HEK293 (cell line): Measurements from ENCODE around the gene TRIM44.

Source experiments
- HOXD13 ChIP-seq: sonication (generic); formaldehyde crosslinking; IDR thresholded peaks from 2 replicates; pipeline ENCODE4 v1.8.0; 2022; ENCODE audit warnings: missing genetic modification reagents, borderline replicate concordance
- ZBTB11 ChIP-seq: fragments of 450-650 bp; formaldehyde crosslinking; conservative IDR thresholded peaks from 2 replicates; pipeline ENCODE4 v1.5.1; 2016; ENCODE audit warnings: low read depth, missing biosample characterization, missing genetic modification characterization
- ZNF184 ChIP-seq: fragments of 450-650 bp; IDR thresholded peaks from 2 replicates; pipeline ENCODE4 v1.5.1; 2018; ENCODE audit warnings: missing biosample characterization, mild to moderate bottlenecking, missing genetic modification characterization
- ZNF19 ChIP-seq: fragments of 450-650 bp; formaldehyde crosslinking; IDR thresholded peaks from 2 replicates; pipeline ENCODE4; 2016; ENCODE audit warnings: missing biosample characterization, missing genetic modification characterization, low read depth
- ZNF768 ChIP-seq: fragments of 450-650 bp; formaldehyde crosslinking; IDR thresholded peaks from 2 replicates; pipeline ENCODE4 v1.5.1; 2018; ENCODE audit warnings: missing biosample characterization, mild to moderate bottlenecking, missing genetic modification characterization
- TF ChIP-seq, protein P1 (sequence below): fragments of 450-650 bp; formaldehyde crosslinking; IDR thresholded peaks from 2 replicates; pipeline ENCODE4 v1.5.1; 2016; ENCODE audit warnings: missing biosample characterization, missing genetic modification characterization
- TF ChIP-seq, protein P2 (sequence below): fragments of 450-650 bp; formaldehyde crosslinking; IDR thresholded peaks from 2 replicates; pipeline ENCODE4 v1.5.1; 2017; ENCODE audit warnings: missing biosample characterization, missing genetic modification characterization

- TF ChIP-seq ZBTB11 (tag by site-specific recombination) (no peak), ZNF184 (no peak), ZNF19 (no peak), HOXD13 (CRISPR knock-in tag) (no peak), ZNF768 (tag by site-specific recombination) (no peak)
- TF ChIP-seq, protein P1, sequence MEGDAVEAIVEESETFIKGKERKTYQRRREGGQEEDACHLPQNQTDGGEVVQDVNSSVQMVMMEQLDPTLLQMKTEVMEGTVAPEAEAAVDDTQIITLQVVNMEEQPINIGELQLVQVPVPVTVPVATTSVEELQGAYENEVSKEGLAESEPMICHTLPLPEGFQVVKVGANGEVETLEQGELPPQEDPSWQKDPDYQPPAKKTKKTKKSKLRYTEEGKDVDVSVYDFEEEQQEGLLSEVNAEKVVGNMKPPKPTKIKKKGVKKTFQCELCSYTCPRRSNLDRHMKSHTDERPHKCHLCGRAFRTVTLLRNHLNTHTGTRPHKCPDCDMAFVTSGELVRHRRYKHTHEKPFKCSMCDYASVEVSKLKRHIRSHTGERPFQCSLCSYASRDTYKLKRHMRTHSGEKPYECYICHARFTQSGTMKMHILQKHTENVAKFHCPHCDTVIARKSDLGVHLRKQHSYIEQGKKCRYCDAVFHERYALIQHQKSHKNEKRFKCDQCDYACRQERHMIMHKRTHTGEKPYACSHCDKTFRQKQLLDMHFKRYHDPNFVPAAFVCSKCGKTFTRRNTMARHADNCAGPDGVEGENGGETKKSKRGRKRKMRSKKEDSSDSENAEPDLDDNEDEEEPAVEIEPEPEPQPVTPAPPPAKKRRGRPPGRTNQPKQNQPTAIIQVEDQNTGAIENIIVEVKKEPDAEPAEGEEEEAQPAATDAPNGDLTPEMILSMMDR = no peak
- TF ChIP-seq, protein P2, sequence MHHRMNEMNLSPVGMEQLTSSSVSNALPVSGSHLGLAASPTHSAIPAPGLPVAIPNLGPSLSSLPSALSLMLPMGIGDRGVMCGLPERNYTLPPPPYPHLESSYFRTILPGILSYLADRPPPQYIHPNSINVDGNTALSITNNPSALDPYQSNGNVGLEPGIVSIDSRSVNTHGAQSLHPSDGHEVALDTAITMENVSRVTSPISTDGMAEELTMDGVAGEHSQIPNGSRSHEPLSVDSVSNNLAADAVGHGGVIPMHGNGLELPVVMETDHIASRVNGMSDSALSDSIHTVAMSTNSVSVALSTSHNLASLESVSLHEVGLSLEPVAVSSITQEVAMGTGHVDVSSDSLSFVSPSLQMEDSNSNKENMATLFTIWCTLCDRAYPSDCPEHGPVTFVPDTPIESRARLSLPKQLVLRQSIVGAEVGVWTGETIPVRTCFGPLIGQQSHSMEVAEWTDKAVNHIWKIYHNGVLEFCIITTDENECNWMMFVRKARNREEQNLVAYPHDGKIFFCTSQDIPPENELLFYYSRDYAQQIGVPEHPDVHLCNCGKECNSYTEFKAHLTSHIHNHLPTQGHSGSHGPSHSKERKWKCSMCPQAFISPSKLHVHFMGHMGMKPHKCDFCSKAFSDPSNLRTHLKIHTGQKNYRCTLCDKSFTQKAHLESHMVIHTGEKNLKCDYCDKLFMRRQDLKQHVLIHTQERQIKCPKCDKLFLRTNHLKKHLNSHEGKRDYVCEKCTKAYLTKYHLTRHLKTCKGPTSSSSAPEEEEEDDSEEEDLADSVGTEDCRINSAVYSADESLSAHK = no peak
These were observed 44.0 kb upstream of the TRIM44 start for GRCh38 chr11:35618497-35619115.
